Mammary epithelial cell (primary cell): ENCODE results near the gene RNU5B-1.

Experiments used
- EZH2 ChIP-seq: IDR thresholded peaks from 2 replicates; pipeline ENCODE4 v1.6.1; 2012; ENCODE audit warnings: low read length, inconsistent platforms, borderline replicate concordance
- TF ChIP-seq, protein P1 (sequence below), 2 donors: IDR thresholded peaks in 1 of 2; conservative IDR thresholded peaks in 1 of 2; 2 replicates each; pipeline ENCODE4 v1.5.1; 2011 to 2012; ENCODE audit warnings: inconsistent platforms in 2 of 2, low read length in 2 of 2, mild to moderate bottlenecking in 2 of 2, control low read depth in 1 of 2, low read depth in 1 of 2; ENCODE audit not compliant: insufficient read depth in 1 of 2; ENCODE audit errors: extremely low read depth in 1 of 2

DNA sequence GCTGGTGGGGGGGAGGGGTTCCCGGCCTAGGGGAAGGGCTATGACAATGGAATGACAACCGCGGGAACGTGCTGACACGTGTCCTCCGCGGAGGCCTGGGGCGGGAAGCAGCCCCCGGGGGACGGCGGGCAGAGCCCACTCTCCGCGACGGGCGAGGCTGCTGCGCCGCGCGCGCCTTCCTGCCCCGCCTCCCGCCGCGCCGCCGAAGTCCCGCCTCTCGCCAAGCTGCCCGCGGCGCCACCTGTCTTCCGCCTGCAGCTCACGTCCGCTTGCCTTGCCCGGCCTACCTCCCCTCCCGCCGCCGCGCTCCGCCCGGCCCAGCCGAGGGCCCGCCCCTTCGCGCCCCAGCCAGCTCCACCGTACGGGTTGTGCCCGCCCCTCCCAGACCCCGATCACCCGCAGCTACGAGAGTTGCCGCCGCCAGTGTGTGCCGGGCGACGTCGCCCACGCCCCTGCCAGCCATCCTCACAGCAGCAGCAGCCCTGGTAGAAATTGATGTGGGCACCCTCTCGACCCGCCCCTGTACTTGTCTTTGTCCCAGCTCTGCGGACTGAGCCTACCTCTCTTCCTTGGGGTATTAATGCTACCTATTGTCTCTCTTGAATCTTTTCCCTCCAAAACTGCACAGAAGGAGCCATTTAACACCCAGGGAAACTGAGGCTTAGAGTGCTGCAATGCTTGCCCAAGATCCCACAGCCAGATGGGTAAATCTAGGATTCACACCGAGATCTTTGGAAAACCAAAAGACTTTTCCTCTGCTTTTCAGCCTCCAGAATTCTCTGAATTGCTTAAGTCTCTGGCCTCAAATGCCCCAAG lies 17.6 kb upstream of the RNU5B-1 start, which contains the start of gene PARP16:
- TF ChIP-seq, protein P1, sequence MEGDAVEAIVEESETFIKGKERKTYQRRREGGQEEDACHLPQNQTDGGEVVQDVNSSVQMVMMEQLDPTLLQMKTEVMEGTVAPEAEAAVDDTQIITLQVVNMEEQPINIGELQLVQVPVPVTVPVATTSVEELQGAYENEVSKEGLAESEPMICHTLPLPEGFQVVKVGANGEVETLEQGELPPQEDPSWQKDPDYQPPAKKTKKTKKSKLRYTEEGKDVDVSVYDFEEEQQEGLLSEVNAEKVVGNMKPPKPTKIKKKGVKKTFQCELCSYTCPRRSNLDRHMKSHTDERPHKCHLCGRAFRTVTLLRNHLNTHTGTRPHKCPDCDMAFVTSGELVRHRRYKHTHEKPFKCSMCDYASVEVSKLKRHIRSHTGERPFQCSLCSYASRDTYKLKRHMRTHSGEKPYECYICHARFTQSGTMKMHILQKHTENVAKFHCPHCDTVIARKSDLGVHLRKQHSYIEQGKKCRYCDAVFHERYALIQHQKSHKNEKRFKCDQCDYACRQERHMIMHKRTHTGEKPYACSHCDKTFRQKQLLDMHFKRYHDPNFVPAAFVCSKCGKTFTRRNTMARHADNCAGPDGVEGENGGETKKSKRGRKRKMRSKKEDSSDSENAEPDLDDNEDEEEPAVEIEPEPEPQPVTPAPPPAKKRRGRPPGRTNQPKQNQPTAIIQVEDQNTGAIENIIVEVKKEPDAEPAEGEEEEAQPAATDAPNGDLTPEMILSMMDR (conservative IDR thresholded peaks at IDR 0.05 in 1 of 2, IDR thresholded peaks at IDR 0.05 in 1 of 2; ENCODE audit: extremely low read depth in 1 of 2, insufficient read depth in 1 of 2, low read depth in 1 of 2, low read length in 2 of 2) = peak in 1 of 2 donors; percentile 34
- no peak for TF ChIP-seq EZH2
